GM12892 (cell line): ENCODE measurements around the gene LYSET.

Experiments used
- POLR2A ChIP-seq: IDR thresholded peaks from 2 replicates; pipeline ENCODE4 v1.6.1; 2011; ENCODE audit warnings: low read depth, low read length, control low read depth
- POLR2AphosphoS5 ChIP-seq: IDR thresholded peaks from 2 replicates; pipeline ENCODE4 v1.6.1; 2011; ENCODE audit warnings: low read depth, low read length, control low read depth
- TAF1 ChIP-seq: IDR thresholded peaks from 2 replicates; pipeline ENCODE4 v1.6.1; 2011; ENCODE audit warnings: low read depth, mild to moderate bottlenecking, control low read depth, low read length, borderline replicate concordance

DNA sequence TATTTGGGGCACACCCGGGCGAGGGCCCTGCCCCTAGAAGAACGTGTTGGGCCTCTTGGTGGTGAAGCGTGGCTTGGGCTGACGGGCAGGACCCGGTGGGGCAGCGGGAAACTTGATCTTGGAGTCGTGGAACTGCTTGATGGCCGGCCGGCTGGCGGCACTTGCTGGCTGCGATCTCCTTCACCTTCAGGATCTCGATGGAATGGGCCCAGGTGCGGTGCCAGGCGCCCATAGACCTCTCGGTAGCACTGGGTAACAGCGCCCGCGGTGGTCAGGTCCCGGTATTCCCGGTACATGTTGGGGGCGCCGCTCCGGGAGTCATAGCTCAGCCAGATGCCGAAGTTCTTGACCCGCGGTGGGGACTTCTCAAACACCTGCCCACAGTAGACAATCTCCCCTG, 38.4 kb downstream of the LYSET start:
- TF ChIP-seq POLR2A, result no peak
- TF ChIP-seq TAF1, result no peak
- TF ChIP-seq POLR2AphosphoS5, result no peak
